Suprapubic skin (tissue), 3 donors: ENCODE data around the gene MTTP.

ENCODE experiments used
- POLR2A ChIP-seq, 2 donors: fragments of 450-650 bp; IDR thresholded peaks; one replicate each; pipeline ENCODE4 v1.6.1; 2017; ENCODE audit warnings: antibody characterized with exemption in 2 of 2, mild to moderate bottlenecking in 2 of 2, moderate library complexity in 2 of 2
- TF ChIP-seq, protein P1 (sequence below), 2 donors: fragments of 200-600 bp in 1 of 2; fragments of 450-650 bp in 1 of 2; sonication (generic) in 1 of 2; IDR thresholded peaks; one replicate each; pipeline ENCODE4 v1.5.1; 2016 to 2019; ENCODE audit warnings: antibody characterized with exemption in 2 of 2, mild to moderate bottlenecking in 1 of 2, moderate library complexity in 1 of 2

DNA sequence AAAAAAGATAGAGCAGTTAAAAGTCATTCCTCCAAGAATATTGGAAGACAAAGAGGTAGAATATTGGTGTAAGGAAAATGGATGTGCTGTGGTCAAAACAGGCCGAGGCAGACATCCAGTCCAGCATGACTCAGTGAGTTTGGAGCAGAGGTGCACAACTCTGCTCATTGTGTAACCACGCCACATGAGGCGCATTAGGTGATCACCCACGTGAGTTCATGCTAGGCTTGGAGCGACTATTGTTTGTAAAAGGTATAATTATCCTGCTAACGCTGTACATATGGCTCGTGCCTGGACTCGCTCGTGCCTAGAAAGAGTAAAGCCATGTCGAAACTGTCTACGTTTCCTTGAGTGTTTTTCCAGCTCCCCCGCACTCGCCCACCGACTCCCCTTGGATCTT, 59.1 kb downstream of the MTTP start:
- no peak for TF ChIP-seq POLR2A (IDR thresholded peaks at IDR 0.05)
- TF ChIP-seq, protein P1, sequence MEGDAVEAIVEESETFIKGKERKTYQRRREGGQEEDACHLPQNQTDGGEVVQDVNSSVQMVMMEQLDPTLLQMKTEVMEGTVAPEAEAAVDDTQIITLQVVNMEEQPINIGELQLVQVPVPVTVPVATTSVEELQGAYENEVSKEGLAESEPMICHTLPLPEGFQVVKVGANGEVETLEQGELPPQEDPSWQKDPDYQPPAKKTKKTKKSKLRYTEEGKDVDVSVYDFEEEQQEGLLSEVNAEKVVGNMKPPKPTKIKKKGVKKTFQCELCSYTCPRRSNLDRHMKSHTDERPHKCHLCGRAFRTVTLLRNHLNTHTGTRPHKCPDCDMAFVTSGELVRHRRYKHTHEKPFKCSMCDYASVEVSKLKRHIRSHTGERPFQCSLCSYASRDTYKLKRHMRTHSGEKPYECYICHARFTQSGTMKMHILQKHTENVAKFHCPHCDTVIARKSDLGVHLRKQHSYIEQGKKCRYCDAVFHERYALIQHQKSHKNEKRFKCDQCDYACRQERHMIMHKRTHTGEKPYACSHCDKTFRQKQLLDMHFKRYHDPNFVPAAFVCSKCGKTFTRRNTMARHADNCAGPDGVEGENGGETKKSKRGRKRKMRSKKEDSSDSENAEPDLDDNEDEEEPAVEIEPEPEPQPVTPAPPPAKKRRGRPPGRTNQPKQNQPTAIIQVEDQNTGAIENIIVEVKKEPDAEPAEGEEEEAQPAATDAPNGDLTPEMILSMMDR (IDR thresholded peaks at IDR 0.05), result no peak
